ENCODE measurements around the gene KCNAB1.

The KCNAB1 gene

DNA sequence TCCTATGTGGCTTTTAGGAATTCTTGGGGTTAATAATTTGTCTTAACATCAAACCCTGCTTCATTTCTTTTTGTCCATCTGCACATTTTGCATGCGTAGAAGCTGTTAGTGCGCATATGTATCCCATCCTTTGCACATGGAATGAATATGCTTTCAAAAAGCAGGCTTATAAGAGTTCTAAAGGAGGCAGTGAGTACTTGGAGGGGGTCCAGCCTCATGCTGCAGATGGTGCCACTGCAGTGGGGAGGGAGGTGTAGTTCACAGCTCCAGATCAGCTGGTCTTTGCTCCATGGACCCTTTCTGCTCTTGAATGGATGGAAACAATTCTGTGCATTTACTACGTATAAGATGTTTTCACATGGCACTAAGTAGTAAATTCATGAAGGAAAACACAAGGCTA, 455.3 kb downstream of the KCNAB1 start:
- no peak for TF ChIP-seq TAF1 (IDR thresholded peaks at IDR 0.05; ENCODE audit: borderline replicate concordance, insufficient read depth, low read length)
- TF ChIP-seq, protein P1, sequence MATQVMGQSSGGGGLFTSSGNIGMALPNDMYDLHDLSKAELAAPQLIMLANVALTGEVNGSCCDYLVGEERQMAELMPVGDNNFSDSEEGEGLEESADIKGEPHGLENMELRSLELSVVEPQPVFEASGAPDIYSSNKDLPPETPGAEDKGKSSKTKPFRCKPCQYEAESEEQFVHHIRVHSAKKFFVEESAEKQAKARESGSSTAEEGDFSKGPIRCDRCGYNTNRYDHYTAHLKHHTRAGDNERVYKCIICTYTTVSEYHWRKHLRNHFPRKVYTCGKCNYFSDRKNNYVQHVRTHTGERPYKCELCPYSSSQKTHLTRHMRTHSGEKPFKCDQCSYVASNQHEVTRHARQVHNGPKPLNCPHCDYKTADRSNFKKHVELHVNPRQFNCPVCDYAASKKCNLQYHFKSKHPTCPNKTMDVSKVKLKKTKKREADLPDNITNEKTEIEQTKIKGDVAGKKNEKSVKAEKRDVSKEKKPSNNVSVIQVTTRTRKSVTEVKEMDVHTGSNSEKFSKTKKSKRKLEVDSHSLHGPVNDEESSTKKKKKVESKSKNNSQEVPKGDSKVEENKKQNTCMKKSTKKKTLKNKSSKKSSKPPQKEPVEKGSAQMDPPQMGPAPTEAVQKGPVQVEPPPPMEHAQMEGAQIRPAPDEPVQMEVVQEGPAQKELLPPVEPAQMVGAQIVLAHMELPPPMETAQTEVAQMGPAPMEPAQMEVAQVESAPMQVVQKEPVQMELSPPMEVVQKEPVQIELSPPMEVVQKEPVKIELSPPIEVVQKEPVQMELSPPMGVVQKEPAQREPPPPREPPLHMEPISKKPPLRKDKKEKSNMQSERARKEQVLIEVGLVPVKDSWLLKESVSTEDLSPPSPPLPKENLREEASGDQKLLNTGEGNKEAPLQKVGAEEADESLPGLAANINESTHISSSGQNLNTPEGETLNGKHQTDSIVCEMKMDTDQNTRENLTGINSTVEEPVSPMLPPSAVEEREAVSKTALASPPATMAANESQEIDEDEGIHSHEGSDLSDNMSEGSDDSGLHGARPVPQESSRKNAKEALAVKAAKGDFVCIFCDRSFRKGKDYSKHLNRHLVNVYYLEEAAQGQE (IDR thresholded peaks at IDR 0.05; ENCODE audit: insufficient read depth in 1 of 2, low read depth in 2 of 2, low read length in 2 of 2): no peak
- no peak for TF ChIP-seq SIN3A (IDR thresholded peaks at IDR 0.05; ENCODE audit: borderline replicate concordance, insufficient read depth, low read length)
- no peak for TF ChIP-seq POLR2AphosphoS5 (IDR thresholded peaks at IDR 0.05; ENCODE audit: low read depth, low read length)
- no peak for TF ChIP-seq FOXP2 (optimal IDR thresholded peaks at IDR 0.05; ENCODE audit: borderline replicate concordance, extremely low read depth, extremely low read length, insufficient read depth)

DNA sequence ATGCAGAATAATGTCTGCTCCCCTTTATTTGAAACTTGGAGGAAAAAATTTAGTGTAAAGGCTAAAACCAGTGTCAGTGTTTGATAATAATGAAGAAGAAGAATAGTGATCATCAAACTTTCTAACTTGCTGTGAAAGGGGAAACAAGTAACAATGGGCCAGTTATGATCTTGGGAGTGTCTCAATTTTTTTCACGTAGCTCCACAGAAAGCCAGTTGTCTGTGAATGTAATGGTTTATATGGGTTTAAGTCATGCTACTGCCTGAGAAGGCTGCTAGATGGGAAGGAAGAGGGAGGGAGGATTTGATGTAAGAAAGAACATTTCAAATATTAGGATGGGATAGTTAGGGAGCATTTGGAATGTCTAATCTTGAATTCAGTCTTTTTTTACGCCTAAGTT, 455.7 kb downstream of the KCNAB1 start:
- TF ChIP-seq, protein P1 (IDR thresholded peaks at IDR 0.05; ENCODE audit: insufficient read depth in 1 of 2, low read depth in 2 of 2, low read length in 2 of 2): no peak
- no peak for TF ChIP-seq SIN3A (IDR thresholded peaks at IDR 0.05; ENCODE audit: borderline replicate concordance, insufficient read depth, low read length)
- no peak for TF ChIP-seq TAF1 (IDR thresholded peaks at IDR 0.05; ENCODE audit: borderline replicate concordance, insufficient read depth, low read length)

DNA sequence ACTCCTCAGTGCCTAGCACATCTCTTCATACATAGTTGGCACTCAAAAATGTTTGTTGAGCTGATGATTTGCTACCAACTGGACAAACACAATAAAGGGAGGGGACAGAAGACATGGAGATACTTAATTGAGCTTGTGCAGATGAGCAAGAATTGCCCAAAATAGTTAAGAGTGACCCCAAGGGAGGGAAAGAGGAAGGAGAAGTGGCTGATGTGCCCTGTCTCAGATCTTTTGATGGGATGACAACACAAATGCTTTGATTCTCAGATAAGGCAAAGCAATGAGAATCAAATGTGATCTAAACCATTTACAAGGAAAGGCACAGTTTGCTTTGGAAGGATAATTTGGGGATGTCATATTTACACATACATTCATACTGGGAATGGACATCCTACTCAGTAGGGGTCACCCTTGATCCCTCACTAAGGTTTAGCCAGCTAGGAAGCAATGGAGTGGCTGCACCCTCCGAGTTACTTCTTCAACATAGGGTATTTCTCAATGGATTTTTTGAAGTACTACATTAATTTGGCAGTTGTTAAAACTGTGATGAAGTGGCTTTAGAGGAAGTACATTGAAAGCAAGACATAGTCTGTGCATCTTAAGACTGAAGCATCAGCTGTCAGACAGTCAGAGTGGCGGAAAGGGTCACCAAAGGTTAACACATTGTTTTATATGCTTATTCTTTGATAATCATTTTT, 456.4 kb downstream of the KCNAB1 start:
- TF ChIP-seq TAF1 (IDR thresholded peaks at IDR 0.05; ENCODE audit: borderline replicate concordance, insufficient read depth, low read length) (no peak), FOXP2 (optimal IDR thresholded peaks at IDR 0.05; ENCODE audit: borderline replicate concordance, extremely low read depth, extremely low read length, insufficient read depth) (no peak), SIN3A (IDR thresholded peaks at IDR 0.05; ENCODE audit: borderline replicate concordance, insufficient read depth, low read length) (no peak), POLR2AphosphoS5 (IDR thresholded peaks at IDR 0.05; ENCODE audit: low read depth, low read length) (no peak)
- TF ChIP-seq, protein P1 (IDR thresholded peaks at IDR 0.05; ENCODE audit: insufficient read depth in 1 of 2, low read depth in 2 of 2, low read length in 2 of 2): no peak

DNA sequence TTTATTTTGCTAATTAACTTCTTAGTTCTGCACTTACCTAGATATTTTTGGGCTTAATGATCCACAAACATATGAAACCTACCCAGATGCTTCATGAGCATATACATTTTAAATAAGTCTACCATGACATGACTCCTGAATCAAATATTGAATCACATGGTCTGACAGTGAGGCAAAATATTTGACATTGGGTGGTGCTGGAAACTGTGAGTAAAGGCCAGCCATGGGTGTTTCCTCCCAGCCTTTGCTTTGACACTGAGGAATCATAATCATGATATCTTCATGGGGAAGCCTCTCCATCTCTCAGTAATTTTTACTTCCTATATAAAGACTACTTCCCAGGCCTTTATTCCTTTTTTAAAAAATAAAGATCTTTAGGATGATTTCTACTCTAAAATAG, 457.4 kb downstream of the KCNAB1 start:
- TF ChIP-seq SIN3A (IDR thresholded peaks at IDR 0.05; ENCODE audit: borderline replicate concordance, insufficient read depth, low read length) (no peak), POLR2AphosphoS5 (IDR thresholded peaks at IDR 0.05; ENCODE audit: low read depth, low read length) (no peak), TAF1 (IDR thresholded peaks at IDR 0.05; ENCODE audit: borderline replicate concordance, insufficient read depth, low read length) (no peak), FOXP2 (optimal IDR thresholded peaks at IDR 0.05; ENCODE audit: borderline replicate concordance, extremely low read depth, extremely low read length, insufficient read depth) (no peak)
- TF ChIP-seq, protein P1 (IDR thresholded peaks at IDR 0.05; ENCODE audit: insufficient read depth in 1 of 2, low read depth in 2 of 2, low read length in 2 of 2): no peak

All from PFSK-1 (cell line).